ENCODE results near the gene JUP.

Gene JUP

DNA sequence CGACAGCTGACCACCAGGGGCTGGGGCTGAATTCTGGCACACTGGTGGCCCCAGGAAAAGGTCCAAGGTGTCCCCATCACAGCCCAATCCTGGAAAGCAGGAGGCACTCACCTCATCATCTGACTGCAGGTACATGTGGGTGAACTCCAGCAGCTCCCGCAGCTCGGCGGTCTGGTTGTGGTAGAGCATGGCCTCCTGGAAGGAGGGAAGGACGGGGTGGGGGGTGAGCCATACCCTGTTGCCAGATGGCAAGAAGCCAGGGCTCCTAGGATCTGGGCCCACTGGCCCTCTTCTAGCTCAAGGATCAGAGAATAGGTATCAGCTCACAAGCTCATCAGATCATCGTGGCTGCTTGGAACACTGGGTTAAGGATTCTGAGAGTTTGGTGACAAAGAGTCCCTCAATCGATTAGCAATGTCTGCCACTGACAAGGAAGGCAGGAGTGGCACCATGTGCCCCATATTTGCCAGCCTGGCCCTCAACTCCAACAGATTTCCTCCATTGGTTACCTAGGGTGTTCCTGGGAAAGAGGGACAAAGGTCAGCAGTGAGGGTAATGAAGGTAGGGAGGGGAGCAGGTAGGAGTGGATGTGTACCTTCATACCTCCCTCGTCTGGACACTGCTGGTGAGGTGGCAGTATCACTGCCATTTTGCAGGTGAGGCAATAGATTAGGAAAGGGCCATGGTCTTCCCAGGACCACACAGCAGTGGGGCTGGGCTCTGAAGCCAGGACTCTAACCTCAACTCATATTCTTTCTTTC is 20.4 kb upstream of the JUP start:
- DNase-seq = no peak

GRCh38 chr17:41803049-41804020 is 16.8 kb upstream of the JUP start:
- DNase-seq = no peak

DNA sequence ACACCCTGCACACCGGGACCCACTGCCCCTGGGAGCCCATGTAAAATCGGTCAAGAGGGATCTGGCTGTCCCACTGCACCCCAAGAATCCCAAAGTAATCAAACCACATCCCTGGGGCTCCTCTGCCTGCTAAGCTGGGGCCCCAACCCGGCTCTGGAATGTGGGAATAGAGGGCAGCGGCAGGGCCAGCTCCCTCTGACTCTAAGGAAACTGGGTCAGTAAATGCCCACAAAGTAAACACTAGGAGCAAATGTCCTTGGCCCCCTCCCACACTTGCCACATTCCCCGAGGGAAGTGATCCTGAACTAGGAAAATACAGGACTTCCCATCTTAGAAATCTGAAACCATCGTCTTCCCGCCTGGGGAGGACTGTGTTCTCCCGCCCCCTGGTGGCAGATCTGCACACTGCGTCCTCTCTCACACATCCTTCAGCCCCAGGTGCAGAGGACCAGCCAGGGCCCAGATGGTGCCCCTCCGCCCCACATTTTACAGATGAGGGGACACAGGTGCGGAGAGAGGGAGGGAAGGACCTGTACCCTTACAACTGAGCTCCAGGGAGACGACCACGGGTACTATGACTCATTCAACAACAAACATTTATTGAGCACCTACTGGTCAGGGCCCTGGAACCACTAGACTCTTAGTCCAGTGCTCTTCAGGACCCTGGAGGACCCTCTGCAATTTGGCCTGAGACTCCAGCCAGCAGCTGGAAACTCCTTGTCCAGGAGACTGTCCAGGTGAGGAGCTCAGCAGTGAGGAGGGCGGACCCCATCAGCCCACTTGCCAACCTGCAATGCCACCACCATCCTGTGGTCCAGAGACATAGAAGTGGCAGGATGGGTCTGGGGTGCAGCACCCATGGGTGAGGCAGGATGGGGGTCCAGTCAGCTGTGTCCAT is 15.1 kb upstream of the JUP start:
- DNase-seq = peak; percentile 80

DNA sequence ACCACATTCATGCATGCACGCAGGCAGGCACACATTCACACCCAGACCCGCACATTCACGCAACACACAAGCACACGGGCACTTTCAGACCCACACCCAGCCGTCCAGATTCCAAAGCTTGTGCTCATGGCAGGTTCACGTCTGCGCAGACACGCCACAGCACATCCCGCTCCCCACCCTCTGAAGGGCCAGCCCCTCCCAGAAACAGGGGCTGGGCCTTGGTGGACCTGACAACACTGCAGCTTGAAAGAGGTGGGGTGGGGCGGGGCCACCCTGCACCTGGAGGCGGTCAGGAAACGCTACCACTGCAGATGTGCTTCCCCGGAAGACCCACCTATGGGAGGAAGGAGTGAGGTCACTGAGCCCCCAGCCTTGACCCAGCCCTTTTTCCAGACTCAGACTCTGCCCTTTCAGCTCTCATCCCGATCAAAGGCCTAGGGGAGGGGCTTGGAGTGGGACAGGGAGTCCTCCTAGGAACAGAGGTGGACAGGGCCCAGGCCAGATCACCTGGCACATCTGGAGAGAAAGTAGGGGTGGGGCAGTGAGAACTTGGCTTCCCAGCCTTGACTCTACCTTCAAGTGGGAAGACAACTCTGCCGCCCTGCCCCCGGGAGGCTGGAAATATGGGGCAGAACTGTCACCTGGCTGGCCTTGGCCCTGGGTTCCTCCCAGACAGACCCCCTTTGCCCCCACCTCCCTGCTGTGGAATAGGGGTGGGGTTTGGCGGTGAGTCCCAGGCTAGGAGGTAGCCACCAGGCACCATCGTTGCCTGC is 14.3 kb upstream of the JUP start:
- DNase-seq = no peak

- DNase-seq = no peak
Measured at GRCh38 chr17:41799366-41799765, 12.9 kb upstream of the JUP start.

DNA sequence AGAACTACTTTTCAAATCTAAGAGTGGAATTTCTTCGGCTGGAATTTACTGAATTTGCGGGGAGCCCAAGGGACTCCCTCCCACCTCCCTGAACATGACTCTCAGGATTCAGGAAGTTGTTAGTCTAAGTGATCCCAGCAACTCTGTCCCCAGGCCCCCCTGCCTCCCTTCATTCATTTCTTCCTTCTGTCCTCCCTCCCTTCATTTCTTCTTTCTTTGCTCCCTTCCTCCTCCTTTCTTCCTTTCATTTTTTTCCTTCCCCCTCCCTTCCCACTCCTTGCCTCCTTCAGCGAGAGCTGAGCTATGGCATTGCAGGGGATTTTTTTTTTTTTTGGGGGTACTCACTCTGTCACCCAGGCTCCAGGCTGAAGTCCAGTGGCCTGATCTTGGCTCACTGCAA is 10.9 kb upstream of the JUP start:
- no peak for DNase-seq

DNA sequence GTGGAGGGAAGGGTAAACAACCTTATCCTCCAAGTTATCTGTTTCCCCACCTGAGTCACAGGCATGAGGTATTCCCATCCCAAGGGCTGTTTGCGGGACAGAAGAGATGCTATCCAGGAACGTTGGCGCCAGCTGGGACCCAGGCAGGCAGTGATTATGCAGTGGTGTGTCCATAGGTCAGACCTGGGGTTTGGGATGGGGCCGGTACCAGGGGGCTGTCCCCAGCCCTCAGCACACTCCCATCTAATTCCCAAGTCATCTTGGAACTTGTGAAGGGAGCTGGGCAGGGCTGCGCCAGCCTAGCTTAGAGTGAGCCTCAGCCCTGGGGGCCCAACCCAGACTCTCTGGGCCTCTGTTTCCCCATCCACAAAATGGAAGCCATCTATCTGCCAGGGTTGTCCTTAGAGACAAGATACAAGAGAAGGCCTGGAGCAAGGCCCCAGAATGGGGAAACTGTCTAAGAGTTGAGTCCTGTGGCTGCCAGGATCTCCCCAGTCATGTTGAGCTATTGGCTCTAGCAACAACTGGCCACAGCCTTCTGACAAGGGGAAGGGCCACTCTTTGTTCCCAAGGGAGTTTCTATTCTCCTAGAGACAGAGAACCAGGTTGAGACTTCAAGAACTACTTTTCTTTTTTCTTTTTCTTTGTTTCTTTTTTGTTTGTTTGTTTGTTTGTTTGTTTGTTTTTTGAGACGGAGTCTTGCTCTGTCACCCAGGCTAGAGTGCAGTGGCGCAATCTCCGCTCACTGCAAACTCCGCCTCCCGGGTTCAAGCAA is 9.8 kb upstream of the JUP start:
- DNase-seq = no peak

DNA sequence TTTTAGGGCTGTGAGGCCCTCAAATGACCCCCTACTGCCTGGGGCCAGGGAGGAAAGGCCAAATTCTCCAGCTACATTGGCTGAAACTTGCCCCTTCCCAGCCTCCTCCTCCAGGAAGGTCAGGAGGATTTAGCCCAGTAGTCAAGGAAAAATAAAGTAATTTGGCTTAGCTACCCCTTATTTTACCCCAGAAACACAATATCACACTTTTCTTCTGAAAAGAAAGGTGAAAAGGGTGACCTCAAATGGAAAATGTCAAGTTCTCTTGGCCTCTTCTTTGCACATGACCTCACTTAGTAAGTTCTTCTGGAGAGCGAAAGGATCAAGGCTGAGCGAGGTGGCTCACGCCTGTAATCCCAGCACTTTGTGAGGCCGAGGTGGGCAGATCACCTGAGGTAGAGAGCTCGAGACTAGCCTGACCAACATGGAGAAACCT is 8.0 kb upstream of the JUP start:
- DNase-seq = no peak

DNA sequence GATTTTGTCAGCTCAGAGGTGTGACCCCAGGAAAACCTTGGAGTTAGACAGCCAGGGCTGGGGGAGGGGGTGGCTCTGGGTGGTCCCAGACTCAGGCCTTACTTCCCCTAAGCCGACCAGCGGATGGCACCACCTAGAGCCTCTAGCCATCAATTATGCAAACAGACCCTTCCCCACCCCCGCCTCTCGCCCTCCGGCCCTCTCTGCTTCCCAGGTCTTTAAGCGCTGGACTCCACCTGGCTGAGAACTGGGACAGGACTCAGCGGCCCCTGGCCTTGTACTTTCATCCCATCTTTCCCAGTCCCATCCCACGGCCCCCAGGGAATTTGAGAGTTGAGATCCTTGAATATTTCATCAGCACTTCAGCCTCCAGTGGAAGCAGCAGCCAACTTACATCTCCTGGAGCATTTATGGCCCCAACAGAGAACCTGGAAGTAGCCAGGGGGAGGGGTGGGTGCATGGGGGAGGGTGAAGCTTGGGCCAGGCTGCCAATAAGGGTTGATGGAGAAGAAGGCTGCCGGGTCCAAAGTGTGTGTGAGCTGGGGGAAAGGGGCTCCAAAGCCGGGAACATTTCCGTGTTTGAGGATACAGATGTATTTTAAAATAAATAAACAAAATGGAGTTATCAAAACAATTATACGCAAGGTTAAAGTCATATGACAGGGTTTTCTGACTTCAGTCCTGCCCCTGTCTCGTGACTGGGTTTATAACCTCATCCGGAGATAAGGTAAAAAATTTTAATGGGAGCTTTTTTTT is 7.5 kb upstream of the JUP start:
- no peak for DNase-seq

DNA sequence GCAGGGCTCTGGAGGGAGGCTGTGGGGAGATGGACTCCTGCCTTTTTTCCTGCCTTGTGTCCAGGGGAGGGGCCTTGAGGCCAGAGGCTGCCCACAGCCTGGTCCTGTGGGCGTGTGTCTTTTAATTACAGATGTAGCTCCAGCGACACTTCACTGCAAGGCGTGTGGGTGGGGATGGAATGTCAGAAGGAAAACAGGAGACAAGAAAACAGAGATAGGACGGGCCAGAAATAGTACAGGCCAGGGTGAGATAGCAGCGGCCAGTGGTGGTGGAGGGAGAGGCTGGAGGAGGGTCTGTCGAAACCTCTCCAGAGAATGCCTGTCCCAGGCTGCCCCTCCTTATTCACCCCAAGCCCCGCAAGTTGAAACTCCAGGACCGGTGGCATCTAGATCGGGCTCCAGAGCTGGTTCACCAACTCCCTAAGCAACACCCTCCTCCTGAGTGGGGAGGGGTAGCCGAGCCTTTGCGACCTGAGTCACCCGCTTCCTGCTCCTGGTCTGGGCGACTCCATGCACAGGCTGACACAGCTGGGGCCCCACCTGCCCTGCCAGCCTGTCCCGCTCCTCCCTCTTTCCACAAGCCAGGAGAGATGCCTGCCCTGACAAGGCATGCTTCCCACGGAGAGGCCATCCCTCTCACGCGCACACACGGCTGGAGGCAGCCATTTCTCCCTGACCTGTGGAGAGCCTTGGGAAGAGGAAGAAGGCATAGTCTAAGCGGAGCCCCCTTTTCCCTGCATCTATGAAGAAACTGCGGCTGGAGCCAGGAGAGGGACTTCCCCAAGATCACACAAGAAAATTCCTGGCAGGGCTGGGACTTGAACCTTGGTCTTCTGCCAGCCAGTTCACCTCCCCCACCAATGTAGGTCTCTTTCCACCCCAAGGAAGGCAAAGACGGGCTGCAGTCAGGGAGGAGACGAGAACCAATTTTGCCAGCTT is 6.6 kb upstream of the JUP start:
- DNase-seq = no peak

- DNase-seq = no peak
Measured at GRCh38 chr17:41787021-41787418, 509 bp upstream of the JUP start.

- peak; percentile 27 for DNase-seq
Measured at GRCh38 chr17:41785859-41786226, 668 bp downstream of the JUP start.

DNA sequence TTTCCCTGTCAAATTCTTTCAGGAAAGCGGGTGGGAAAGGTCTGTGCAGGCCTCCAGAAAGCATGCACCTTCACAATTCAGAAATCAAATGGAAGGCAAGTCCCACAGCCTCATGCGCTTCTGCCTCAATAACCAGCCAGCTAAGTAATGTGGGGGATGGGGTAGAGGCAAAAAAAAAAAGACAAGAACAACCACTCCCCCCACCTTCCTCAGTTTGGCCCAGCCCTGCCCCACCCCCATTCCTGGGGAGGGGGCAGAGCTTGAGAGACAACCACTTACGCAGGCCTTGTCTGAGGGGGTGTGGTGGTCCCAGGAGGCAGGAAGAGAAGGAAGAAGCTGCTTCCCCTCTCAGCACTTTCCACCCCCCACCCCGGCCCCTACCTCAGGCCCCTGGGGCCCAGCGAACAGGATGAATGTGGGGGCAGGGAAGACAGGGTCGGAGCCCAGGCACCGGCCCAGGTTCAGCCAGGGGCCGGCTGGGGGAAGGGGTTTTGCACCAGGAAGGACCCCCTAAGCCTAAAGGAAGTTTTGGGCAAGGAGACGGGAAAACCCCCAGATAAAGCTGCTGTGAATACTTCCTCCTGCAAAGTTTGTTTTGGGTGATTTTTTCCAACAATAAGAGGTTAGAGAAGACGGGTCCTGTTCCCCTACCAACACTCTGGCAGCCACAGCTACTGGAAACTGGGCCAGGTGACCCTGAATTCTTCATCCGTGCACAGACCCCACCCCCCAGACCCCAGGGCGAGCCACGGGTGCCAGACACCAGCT is 1.2 kb downstream of the JUP start:
- no peak for DNase-seq

- no peak for DNase-seq
Measured at GRCh38 chr17:41784207-41784744, 2.2 kb downstream of the JUP start.

DNA sequence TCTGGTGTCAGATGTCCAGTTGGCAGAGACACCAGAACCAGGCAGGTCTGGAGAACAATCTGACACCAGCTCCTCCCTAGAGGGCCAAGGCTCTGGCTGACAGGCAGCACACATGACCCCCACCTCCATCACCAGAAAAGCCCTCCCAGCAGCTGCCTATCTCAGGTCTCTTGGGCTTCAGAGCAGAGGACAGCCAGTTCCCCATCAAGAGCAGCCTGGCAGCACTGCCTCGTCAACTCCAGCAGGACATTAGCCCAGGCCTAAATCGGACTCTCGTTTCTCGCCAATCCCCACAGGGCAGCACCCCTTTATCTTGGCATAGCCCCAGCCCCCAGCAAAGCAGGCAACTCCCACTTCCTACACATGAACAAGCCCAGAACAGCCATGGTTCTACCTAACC is 4.4 kb downstream of the JUP start:
- no peak for DNase-seq

DNA sequence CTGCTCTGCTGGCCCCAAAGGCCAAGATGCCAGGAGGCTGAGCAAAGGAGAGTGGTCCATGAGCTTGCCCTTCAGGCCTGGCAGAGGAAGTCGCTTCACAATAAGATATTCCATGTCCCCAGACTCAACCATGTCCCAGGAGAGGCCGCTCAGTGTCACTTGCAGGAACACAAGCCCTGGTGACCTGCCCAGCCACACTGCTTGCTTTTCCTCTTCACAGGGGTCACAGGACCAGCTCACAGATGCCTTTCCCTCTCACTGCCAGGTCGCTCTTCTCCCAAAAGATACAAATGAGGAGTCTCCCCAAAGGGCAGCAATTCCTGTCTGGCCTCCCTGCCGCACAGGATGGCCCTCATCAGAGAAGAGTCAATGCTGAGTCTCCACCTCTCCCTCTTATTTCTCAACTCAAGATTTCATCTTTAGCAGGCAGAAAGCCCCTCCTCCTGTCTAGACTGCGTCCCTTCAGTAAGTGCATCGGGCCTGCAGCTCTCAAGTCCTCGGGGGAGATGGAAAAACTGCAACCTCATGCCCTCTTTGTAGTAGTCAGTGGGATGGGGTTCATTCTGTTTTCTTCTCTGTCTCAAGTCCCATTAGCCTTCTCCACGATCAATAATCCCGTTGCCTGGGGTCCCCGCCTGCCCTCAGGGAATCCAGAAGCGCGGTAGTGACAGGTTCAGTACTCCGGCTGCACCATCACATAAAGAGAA is 5.0 kb downstream of the JUP start:
- DNase-seq = no peak

GRCh38 chr17:41779954-41780353 is 6.6 kb downstream of the JUP start:
- no peak for DNase-seq
